ENCODE data around the gene IL36B. TPM values are rescaled to one million over a fixed set of nuclear protein-coding genes. Genes with fewer than 3 reads are reported as not detected.
A peak's percentile ranks its signal among the peaks of the same experiment; 100 is the strongest.

The IL36B gene
- total RNA-seq, 1 donor from 2014 or later, result not detected

- no peak for TF ChIP-seq CTCF (IDR thresholded peaks at IDR 0.05)
- Mint-ChIP-seq H3K4me1 (ENCODE audit: unreplicated experiment) (no peaks in the 10 kb centered on the region), H3K9me3 (ENCODE audit: unreplicated experiment) (peaks cover 9% of the 10 kb centered on the region), H3K4me3 (ENCODE audit: unreplicated experiment) (no peak within 1 kb of the TSS), H3K27ac (ENCODE audit: unreplicated experiment) (no peak within 1 kb of the TSS), H3K27me3 (ENCODE audit: unreplicated experiment) (peaks cover 34% of the 10 kb centered on the region), H3K36me3 (ENCODE audit: unreplicated experiment) (no peaks in the 10 kb centered on the region)
- peak; percentile 71 for DNase-seq (ENCODE audit: extremely low spot score, unreplicated experiment)
These were observed 6.6 kb upstream of the IL36B start, which contains the start of gene IL36RN for GRCh38 chr2:113058998-113059960. TSS of gene IL36RN (plus strand) at chr2:113059198. CDS start at chr2:113059439, 241 bp downstream.

- H3K36me3 Mint-ChIP-seq (ENCODE audit: unreplicated experiment), result no peaks in the 10 kb centered on the region
These were observed 5.8 kb upstream of the IL36B start for GRCh38 chr2:113058411-113058994.

GRCh38 chr2:113057117-113057516 is 4.5 kb upstream of the IL36B start:
- Mint-ChIP-seq H3K27me3 (ENCODE audit: unreplicated experiment) (peaks cover 32% of the 10 kb centered on the region), H3K4me1 (ENCODE audit: unreplicated experiment) (no peaks in the 10 kb centered on the region), H3K9me3 (ENCODE audit: unreplicated experiment) (peaks cover 9% of the 10 kb centered on the region), H3K36me3 (ENCODE audit: unreplicated experiment) (no peaks in the 10 kb centered on the region), H3K4me3 (ENCODE audit: unreplicated experiment) (no peak overlapping the region), H3K27ac (ENCODE audit: unreplicated experiment) (no peak overlapping the region)
- TF ChIP-seq CTCF (IDR thresholded peaks at IDR 0.05), result no peak
- DNase-seq (ENCODE audit: extremely low spot score, unreplicated experiment), result no peak

More at GRCh38 chr2:113058411-113058994, 5.8 kb upstream of the IL36B start:
- Mint-ChIP-seq H3K9me3 (ENCODE audit: unreplicated experiment) (peaks cover 9% of the 10 kb centered on the region), H3K27me3 (ENCODE audit: unreplicated experiment) (peaks cover 29% of the 10 kb centered on the region), H3K4me3 (ENCODE audit: unreplicated experiment) (no peak overlapping the region), H3K27ac (ENCODE audit: unreplicated experiment) (no peak overlapping the region), H3K4me1 (ENCODE audit: unreplicated experiment) (no peaks in the 10 kb centered on the region)
- TF ChIP-seq CTCF (IDR thresholded peaks at IDR 0.05), result no peak
- no peak for DNase-seq (ENCODE audit: extremely low spot score, unreplicated experiment)

- peaks cover 9% of the 10 kb centered on the region for H3K9me3 Mint-ChIP-seq (ENCODE audit: unreplicated experiment)
- no peak for TF ChIP-seq CTCF (IDR thresholded peaks at IDR 0.05)
- H3K27ac Mint-ChIP-seq (ENCODE audit: unreplicated experiment), result no peak overlapping the region
- H3K4me1 Mint-ChIP-seq (ENCODE audit: unreplicated experiment), result no peaks in the 10 kb centered on the region
- DNase-seq (ENCODE audit: extremely low spot score, unreplicated experiment), result peak; percentile 15
- no peaks in the 10 kb centered on the region for H3K36me3 Mint-ChIP-seq (ENCODE audit: unreplicated experiment)
- H3K4me3 Mint-ChIP-seq (ENCODE audit: unreplicated experiment), result no peak overlapping the region
- peaks cover 32% of the 10 kb centered on the region for H3K27me3 Mint-ChIP-seq (ENCODE audit: unreplicated experiment)
These were observed 3.9 kb upstream of the IL36B start for GRCh38 chr2:113056521-113056920.

GRCh38 chr2:113054066-113054465 is 1.4 kb upstream of the IL36B start:
- Mint-ChIP-seq H3K4me3 (ENCODE audit: unreplicated experiment) (no peak overlapping the region), H3K36me3 (ENCODE audit: unreplicated experiment) (no peaks in the 10 kb centered on the region), H3K27ac (ENCODE audit: unreplicated experiment) (no peak overlapping the region), H3K27me3 (ENCODE audit: unreplicated experiment) (peaks cover 27% of the 10 kb centered on the region), H3K4me1 (ENCODE audit: unreplicated experiment) (no peaks in the 10 kb centered on the region), H3K9me3 (ENCODE audit: unreplicated experiment) (peaks cover 9% of the 10 kb centered on the region)
- no peak for DNase-seq (ENCODE audit: extremely low spot score, unreplicated experiment)
- TF ChIP-seq CTCF (IDR thresholded peaks at IDR 0.05), result no peak
